Nephron (organoid): ENCODE data around the gene TNIP1.
A peak's percentile ranks its signal among the peaks of the same experiment; 100 is the strongest.

Source experiments
- H3K27ac Mint-ChIP-seq, 3 experiments: 2 replicates each; pipeline ENCODE4 v1.8.0; 2020; ENCODE audit warnings: mixed read lengths in 3 of 3, mild to moderate bottlenecking in 2 of 3, moderate library complexity in 1 of 3
- H3K27me3 Mint-ChIP-seq: 2 replicates; pipeline ENCODE4 v1.8.0; 2021; ENCODE audit warnings: low read depth, mild to moderate bottlenecking, moderate library complexity, mixed read lengths
- H3K36me3 Mint-ChIP-seq: 2 replicates; pipeline ENCODE4 v1.8.0; 2020; ENCODE audit warnings: low read depth, mixed read lengths
- H3K4me1 Mint-ChIP-seq: 2 replicates; pipeline ENCODE4 v1.8.0; 2020; ENCODE audit warnings: mixed read lengths
- H3K4me3 Mint-ChIP-seq, 3 experiments: 2 replicates each; pipeline ENCODE4 v1.8.0; 2020; ENCODE audit warnings: mild to moderate bottlenecking in 3 of 3, mixed read lengths in 3 of 3, moderate library complexity in 2 of 3
- H3K9me3 Mint-ChIP-seq: 2 replicates; pipeline ENCODE4 v1.8.0; 2020; ENCODE audit warnings: mixed read lengths
- TF ChIP-seq, protein P1 (sequence below), 3 experiments: fragments of 200-600 bp; sonication (generic); IDR thresholded peaks; one replicate each; pipeline ENCODE4 v1.5.0; 2021; ENCODE audit warnings: antibody characterized with exemption in 3 of 3; ENCODE audit not compliant: unreplicated experiment in 3 of 3

Gene TNIP1

DNA sequence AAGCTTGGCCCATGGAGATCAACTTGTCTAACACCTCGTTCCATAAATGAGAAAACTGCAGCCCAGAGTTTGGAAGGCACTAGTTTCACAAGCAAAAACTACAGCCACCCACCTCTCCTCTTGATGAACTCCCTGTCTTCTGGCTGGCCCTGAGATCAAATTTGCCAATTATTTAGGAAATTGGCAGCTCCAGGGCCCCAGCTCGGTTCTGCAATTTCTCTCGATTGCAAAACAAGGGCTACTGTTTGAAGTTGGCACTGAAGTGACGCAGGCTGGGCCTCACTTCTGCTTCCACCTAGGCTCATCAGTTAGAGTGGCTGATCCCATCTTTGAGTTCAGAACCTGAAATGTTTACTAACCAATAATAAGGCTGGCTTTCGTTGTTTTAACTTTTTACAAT is 64.1 kb downstream of the TNIP1 start:
- Mint-ChIP-seq H3K36me3 (no peaks in the 10 kb centered on the region), H3K9me3 (no peaks in the 10 kb centered on the region), H3K4me3 (no peak overlapping the region), H3K27ac (peak overlapping the region; percentile 74 to 91 (median 81)), H3K4me1 (peaks cover 18% of the 10 kb centered on the region), H3K27me3 (peaks cover 4% of the 10 kb centered on the region)
- TF ChIP-seq, protein P1, sequence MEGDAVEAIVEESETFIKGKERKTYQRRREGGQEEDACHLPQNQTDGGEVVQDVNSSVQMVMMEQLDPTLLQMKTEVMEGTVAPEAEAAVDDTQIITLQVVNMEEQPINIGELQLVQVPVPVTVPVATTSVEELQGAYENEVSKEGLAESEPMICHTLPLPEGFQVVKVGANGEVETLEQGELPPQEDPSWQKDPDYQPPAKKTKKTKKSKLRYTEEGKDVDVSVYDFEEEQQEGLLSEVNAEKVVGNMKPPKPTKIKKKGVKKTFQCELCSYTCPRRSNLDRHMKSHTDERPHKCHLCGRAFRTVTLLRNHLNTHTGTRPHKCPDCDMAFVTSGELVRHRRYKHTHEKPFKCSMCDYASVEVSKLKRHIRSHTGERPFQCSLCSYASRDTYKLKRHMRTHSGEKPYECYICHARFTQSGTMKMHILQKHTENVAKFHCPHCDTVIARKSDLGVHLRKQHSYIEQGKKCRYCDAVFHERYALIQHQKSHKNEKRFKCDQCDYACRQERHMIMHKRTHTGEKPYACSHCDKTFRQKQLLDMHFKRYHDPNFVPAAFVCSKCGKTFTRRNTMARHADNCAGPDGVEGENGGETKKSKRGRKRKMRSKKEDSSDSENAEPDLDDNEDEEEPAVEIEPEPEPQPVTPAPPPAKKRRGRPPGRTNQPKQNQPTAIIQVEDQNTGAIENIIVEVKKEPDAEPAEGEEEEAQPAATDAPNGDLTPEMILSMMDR (IDR thresholded peaks at IDR 0.05; ENCODE audit: unreplicated experiment in 3 of 3), result no peak

DNA sequence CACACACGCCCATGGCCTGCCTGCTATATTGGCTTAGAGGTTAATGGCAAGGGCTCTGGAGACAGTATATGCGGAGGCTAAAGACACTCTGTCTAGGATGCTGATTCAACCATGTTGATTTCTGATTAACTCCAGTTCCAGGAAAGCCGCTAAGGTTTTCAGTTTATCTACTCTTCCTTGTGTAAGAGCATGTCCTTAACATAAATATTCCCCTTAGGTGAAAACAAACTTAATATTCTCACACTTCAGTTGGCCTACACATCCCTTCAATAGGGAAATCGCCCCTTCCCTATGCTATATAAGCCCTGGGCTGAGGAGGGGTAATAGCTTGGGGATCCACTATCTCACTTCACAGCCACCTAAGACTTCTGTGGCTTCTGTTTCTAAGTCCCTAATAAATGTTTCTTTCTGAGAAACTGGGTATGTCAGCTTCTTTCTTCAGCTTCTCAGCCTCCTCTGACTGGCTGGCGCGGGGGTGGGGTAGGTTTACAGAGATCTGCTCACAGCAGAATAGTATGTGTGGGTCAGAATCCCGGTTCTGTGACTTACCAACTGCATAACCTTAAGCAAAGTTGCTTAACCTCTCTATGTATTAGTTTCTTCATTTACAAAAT is 64.8 kb downstream of the TNIP1 start:
- Mint-ChIP-seq H3K36me3 (no peaks in the 10 kb centered on the region), H3K27ac (peak overlapping the region; percentile 74 to 91 (median 81)), H3K4me1 (peaks cover 15% of the 10 kb centered on the region), H3K4me3 (no peak overlapping the region), H3K27me3 (peaks cover 4% of the 10 kb centered on the region), H3K9me3 (no peaks in the 10 kb centered on the region)
- TF ChIP-seq, protein P1 (IDR thresholded peaks at IDR 0.05; ENCODE audit: unreplicated experiment in 3 of 3), result no peak

DNA sequence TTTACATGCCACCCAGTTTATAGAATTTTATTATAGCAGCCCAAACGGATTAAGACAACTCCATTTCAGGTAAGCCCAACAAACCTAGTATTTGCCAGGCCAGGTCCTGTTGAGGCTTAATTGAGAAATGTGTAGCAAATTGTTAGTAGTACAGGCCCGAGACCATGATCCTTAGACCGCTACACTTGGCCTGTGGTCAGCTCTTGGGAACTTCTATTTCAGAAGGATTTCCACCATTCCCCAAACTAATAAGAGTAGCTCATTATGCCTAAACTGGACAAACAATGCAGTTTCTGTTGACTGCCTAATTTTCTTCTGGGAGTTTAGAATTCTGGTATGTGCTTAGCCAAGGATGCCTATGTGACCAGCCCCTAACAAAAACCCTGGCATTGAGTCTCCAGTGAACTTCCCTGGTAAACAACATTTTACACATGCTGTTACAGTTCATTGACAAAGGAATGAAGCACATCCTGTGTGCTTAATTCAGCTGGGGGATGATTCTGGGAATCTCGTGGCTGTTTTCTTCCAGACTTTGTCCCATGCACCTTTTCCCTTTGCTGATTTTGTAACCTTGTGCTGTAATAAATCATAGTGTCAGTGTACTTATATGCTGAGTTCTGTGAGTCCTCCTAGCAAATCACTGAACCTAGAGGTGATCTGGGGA is 66.0 kb downstream of the TNIP1 start:
- H3K27me3 Mint-ChIP-seq, result peaks cover 4% of the 10 kb centered on the region
- no peaks in the 10 kb centered on the region for H3K36me3 Mint-ChIP-seq
- H3K9me3 Mint-ChIP-seq, result no peaks in the 10 kb centered on the region
- peaks cover 5% of the 10 kb centered on the region for H3K4me1 Mint-ChIP-seq
- TF ChIP-seq, protein P1 (IDR thresholded peaks at IDR 0.05; ENCODE audit: unreplicated experiment in 3 of 3), result no peak
- peak overlapping the region; percentile 82 to 95 (median 86) for H3K27ac Mint-ChIP-seq
- no peak overlapping the region for H3K4me3 Mint-ChIP-seq

DNA sequence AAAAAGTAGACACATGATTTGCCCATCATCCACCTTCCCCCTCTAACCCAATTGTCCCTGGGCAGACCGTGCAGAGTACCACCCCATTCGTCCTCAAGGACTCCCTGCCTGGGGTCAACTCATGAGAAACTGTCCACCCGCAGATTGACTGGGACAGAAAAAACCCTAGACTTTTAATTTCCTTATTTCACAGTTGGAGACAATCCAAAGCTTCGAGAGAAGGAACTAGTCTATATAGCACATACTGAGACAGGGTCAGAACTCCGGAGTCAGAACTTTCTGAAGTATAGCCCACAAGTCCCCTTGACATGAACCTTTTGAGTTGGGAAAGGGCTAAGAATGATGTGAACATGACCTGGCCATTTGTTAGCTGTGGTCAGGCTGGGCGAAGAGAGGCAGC is 68.0 kb downstream of the TNIP1 start:
- H3K9me3 Mint-ChIP-seq, result no peaks in the 10 kb centered on the region
- peak overlapping the region in 2 of 3 experiments; percentile 10 to 95 for H3K27ac Mint-ChIP-seq
- no peak overlapping the region for H3K4me3 Mint-ChIP-seq
- H3K4me1 Mint-ChIP-seq, result peaks cover 7% of the 10 kb centered on the region
- no peaks in the 10 kb centered on the region for H3K27me3 Mint-ChIP-seq
- TF ChIP-seq, protein P1 (IDR thresholded peaks at IDR 0.05; ENCODE audit: unreplicated experiment in 3 of 3), result no peak
- H3K36me3 Mint-ChIP-seq, result no peaks in the 10 kb centered on the region

DNA sequence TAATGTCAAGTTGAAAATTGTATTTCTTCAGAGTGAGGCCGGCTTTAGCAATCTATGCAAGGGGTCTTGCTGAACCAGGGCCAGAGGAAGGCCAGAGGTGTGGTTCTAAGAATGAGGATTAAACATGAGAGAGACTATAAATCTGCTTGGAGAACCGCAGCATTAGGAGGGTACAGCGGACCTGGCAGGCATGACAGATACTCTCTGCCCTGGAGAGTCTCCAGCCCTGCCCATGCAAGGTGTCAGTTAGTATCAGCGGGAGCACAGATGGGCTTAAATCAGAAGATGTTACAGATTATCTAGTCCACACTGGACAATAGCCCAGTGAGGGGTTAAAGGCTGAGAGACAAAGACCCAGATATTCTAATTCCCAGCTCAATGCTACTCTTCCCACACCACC is 71.9 kb downstream of the TNIP1 start:
- H3K4me1 Mint-ChIP-seq, result peaks cover 38% of the 10 kb centered on the region
- peak overlapping the region in 2 of 3 experiments; percentile 5 to 7 for H3K27ac Mint-ChIP-seq
- H3K36me3 Mint-ChIP-seq, result no peaks in the 10 kb centered on the region
- TF ChIP-seq, protein P1 (IDR thresholded peaks at IDR 0.05; ENCODE audit: unreplicated experiment in 3 of 3), result no peak
- H3K27me3 Mint-ChIP-seq, result no peaks in the 10 kb centered on the region
- no peaks in the 10 kb centered on the region for H3K9me3 Mint-ChIP-seq
- H3K4me3 Mint-ChIP-seq, result no peak overlapping the region

DNA sequence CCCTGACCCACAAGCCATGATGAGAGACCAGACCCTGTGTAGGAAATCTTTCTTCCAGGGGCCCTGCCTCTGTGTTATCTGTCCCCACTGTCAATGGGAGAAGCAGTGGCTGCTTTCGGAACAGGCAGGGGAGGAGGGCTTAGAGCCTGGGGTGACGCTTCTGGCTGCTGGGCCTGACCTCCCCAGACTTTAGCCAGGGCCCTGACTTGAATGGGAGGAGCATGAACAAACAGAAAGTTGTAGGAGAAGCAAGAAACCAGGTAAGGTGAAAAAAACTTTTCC is 72.7 kb downstream of the TNIP1 start:
- Mint-ChIP-seq H3K4me3 (no peak overlapping the region), H3K4me1 (peaks cover 45% of the 10 kb centered on the region), H3K36me3 (no peaks in the 10 kb centered on the region), H3K9me3 (no peaks in the 10 kb centered on the region), H3K27ac (no peak overlapping the region), H3K27me3 (no peaks in the 10 kb centered on the region)
- TF ChIP-seq, protein P1 (IDR thresholded peaks at IDR 0.05; ENCODE audit: unreplicated experiment in 3 of 3), result no peak
